Stimulated activated CD4-positive, alpha-beta T cell treated with anti-CD3 and anti-CD28 coated beads, TNF-alpha, amount 100 ng/mL, for 4 hours (primary cell): ENCODE results near the gene DCDC1.
"Not testable (repeated sequence)": the region's sequence is repeated elsewhere in the genome, so short reads cannot be mapped to it uniquely, and the experiment has no call there.

Experiments
- DNase-seq, 3 experiments: peaks; one replicate each; pipeline ENCODE4 v3.0.0-alpha.2; 2020; ENCODE audit warnings: low read depth in 3 of 3

Gene DCDC1

GRCh38 chr11:30990625-30991296, 378.8 kb downstream of the DCDC1 start:
- DNase-seq = no peak

GRCh38 chr11:30987819-30988218, 381.7 kb downstream of the DCDC1 start:
- DNase-seq = no peak

- no peak for DNase-seq
Measured at GRCh38 chr11:30985536-30985935, 384.0 kb downstream of the DCDC1 start.

GRCh38 chr11:30984827-30985226, 384.7 kb downstream of the DCDC1 start:
- DNase-seq = no peak

- DNase-seq = no peak
Measured at GRCh38 chr11:30984442-30984816, 385.1 kb downstream of the DCDC1 start.

GRCh38 chr11:30983776-30984441, 385.6 kb downstream of the DCDC1 start:
- no peak for DNase-seq

GRCh38 chr11:30983143-30983542, 386.4 kb downstream of the DCDC1 start:
- DNase-seq = no peak

GRCh38 chr11:30967579-30967978, 402.0 kb downstream of the DCDC1 start:
- no peak for DNase-seq

GRCh38 chr11:30960387-30960992, 409.0 kb downstream of the DCDC1 start:
- DNase-seq = no peak

- DNase-seq = no peak
Measured at GRCh38 chr11:30956751-30957150, 412.8 kb downstream of the DCDC1 start.

GRCh38 chr11:30949838-30950237, 419.7 kb downstream of the DCDC1 start:
- DNase-seq = no peak

GRCh38 chr11:30947715-30948114, 421.8 kb downstream of the DCDC1 start:
- DNase-seq = not testable (repeated sequence)

- no peak for DNase-seq
Measured at GRCh38 chr11:30938810-30939209, 430.7 kb downstream of the DCDC1 start.

- no peak for DNase-seq
Measured at GRCh38 chr11:30938171-30938570, 431.4 kb downstream of the DCDC1 start.

- no peak for DNase-seq
Measured at GRCh38 chr11:30936491-30936890, 433.0 kb downstream of the DCDC1 start.

GRCh38 chr11:30935861-30936260, 433.7 kb downstream of the DCDC1 start:
- no peak for DNase-seq

- no peak for DNase-seq
Measured at GRCh38 chr11:30926130-30926529, 443.4 kb downstream of the DCDC1 start.

- DNase-seq = no peak
Measured at GRCh38 chr11:30921811-30922210, 447.7 kb downstream of the DCDC1 start.

GRCh38 chr11:30919389-30920152, 450.0 kb downstream of the DCDC1 start:
- DNase-seq = no peak

- DNase-seq = no peak
Measured at GRCh38 chr11:30917859-30918478, 451.6 kb downstream of the DCDC1 start.

GRCh38 chr11:30917266-30917665, 452.3 kb downstream of the DCDC1 start:
- no peak for DNase-seq

- DNase-seq = no peak
Measured at GRCh38 chr11:30916764-30917163, 452.8 kb downstream of the DCDC1 start.
